GM19351 (cell line): ENCODE data around the gene ELOVL5.
"Not testable (repeated sequence)": the region's sequence is repeated elsewhere in the genome, so short reads cannot be mapped to it uniquely, and the experiment has no call there.

ENCODE experiments used
- ATAC-seq: cut with Tn5 transposase; IDR thresholded peaks from one replicate; pipeline ENCODE4 v1.9.1; 2021; ENCODE audit warnings: mild to moderate bottlenecking, moderate library complexity; ENCODE audit not compliant: unreplicated experiment

Gene ELOVL5

GRCh38 chr6:53331678-53332077 is 17.1 kb downstream of the ELOVL5 start:
- ATAC-seq: no peak

DNA sequence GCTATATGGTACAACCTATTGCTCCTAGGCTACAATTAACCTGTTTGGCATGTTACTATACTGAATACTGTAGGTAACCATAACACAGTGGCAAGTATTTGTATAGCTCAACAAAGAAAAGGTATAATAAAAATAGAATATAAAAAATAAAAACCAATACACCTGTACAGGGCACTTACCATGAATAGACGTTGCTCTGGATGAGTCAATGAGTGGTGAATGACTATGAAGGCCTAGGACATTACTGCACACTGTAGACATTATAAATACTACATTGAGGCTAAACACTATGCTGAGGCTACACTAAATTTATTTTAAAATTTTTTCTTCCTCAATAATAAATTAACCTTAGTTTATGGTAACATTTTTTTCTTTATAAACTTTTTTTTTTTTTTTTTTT is 18.6 kb downstream of the ELOVL5 start:
- no peak for ATAC-seq

DNA sequence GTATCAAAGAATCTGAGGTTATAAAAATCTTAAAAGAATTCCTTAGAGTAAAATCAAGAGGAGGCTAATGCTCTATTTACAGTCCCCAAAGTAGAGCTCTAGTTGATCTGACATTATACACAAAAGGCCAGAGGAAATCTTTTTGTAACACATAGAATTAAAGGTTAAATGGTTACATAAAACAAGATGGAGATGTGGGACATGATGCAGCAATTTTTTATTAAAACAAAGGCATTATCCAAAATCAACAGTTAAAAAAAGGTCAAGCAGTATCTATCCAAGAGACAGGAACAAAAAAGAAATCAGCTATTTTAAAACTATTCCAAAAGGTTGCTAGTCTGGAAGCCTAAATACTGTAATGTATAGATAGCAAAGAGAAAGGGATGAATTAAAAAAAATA is 20.4 kb downstream of the ELOVL5 start:
- no peak for ATAC-seq

DNA sequence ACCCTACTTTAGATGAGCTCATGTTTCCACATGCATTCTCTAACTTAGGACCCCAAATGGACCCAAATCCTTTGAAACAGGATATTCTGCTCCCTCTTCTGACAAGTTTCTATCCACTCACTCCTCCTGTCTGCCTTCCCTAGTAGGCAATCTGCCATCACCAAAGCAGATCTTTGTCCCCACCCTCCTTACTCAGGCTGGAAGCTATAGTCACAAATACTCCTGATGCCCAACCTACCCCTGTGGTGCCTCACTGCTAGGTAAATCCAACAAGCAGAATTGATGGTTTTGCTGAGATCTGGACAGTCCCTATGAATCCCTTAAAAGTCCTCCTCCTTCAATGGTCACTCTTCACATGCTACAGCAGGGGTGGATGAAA is 21.7 kb downstream of the ELOVL5 start:
- no peak for ATAC-seq

DNA sequence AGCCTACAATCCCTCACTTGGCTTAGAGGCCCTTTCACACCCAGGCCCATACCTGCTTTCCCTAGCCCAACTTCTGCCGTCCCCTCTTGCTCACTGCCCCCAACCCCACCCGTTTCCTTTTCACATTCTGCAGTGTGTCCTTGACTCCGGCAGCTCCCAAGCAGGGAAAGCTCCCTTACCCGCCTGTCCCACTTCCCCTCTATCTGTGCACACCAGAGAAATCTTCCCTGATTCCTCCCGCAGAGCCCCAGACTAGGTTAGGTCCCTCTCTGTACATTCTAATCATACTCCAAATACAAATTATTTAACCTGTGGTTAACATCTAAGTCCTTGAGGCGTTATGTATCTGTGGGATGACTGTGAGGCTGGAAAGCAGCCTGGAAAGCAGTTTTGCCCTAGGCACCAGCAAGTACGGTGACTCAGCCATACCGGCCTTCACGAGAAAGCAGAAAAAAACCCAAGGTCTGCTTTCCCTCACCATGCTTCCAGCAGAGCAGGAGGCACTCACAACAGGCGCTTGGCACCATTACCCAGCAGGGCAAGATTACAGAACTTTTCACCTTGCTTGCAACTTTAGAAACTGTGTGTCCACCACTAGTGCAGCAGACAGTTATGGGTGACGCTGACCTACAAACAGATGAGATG is 22.3 kb downstream of the ELOVL5 start:
- no peak for ATAC-seq

DNA sequence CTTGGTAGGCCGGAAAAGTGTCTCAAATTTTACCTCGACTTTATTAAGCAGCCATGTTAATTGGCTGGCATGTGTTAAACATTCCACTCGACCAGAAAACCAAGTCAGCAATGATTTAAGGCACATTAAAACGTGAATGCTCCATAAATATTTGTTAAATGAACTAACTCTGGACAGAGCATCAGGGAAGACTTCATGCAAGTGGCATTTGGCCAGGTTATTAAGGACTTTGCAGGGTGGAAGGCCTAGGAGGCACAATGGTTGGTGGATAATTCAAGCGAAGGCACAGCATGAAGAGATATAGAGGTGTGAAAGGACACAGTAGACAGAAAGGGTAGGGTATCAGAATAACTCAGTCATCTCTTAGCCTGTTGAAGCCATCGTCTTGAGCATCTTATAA is 23.0 kb downstream of the ELOVL5 start:
- no peak for ATAC-seq

DNA sequence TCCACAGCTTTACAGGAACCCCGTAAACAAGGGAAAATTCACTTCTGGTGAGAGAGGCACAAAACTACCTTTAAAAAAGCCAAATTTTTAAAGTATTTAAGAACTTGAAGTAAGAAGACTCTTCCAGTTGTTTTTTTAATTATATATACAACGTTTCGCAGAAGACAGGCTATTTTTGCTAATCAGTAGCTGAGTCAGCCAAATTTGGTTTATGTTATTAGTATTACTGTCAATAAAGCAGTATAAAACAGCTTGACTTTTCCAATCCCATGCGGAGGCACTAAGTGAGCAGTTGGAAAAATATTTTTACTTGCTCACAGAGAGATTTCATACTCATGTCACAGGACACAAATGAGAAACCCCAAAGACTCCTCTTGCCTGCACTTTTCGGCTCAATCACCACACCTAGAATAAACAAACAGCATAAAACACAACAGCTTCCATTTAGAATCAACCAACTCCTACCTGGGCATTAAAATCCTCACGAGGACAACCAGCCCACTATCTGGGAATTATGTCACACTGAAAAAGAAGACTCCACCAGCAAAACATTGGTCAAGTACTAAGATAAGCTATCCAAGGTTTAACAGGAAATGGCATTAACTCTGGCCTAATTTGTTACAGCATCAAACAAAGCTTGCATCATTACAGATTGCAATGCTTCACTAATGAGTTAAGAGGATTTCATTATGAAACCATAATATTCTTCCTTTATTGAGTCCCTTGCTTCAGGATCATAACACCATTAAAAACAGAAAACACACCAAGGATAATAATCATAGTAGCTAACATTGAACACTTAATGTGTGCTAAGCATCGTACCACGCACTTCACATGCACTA is 26.3 kb downstream of the ELOVL5 start:
- no peak for ATAC-seq

DNA sequence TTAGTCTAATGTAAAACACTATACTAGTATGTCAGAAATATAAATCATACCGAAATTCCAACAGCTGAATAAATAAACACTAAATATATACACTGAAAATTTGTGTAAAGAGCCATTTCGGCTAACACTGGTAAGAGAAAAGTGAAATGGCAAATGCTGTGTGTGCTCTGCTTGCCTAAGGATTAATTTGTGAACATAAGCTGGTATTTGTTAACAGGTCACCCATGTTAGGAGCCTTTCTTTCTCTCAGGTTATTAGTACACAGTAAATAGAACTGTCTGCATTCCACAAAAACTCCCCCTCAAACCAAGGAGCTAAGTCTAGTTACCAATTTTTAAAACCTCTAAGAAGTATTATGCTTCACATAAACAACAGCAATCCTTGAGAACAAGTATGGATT is 27.0 kb downstream of the ELOVL5 start:
- ATAC-seq: no peak

DNA sequence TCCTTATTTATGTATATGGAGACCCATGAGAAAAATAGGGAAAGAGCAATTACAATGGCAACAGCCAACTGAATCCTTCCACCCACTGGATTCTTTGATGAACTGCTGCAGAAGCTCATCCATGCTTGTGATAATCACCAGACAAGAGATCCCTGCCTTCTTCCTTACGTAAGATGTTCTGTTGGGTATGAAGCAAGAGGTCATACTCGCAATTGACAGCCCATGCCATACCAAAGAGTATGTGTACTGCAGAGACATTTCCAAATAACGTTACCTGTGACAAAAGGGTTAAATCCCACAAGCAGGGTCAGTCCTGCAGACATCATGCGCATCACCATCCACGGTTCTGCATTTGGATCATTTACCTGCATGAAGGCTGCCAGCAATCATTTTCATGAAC is 27.8 kb downstream of the ELOVL5 start:
- no peak for ATAC-seq

DNA sequence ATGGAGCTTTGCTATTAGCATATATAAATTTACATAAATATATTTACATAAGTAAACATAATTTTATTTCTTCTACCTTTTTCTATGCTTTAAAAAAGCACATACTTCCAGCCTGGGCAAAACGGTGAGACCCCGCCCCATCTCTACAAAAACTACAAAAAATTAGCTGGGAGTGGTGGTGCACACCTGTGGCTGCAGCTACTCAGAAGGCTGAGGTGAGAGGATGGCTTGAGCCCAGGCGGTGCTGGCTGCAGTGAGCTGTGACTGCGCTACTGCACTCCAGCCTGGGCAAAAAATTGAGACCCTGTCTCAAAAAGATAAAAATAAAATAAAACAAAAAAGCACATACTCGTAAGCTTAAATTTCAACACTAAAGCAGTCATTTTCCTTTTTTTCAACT is 30.3 kb downstream of the ELOVL5 start:
- ATAC-seq: no peak

DNA sequence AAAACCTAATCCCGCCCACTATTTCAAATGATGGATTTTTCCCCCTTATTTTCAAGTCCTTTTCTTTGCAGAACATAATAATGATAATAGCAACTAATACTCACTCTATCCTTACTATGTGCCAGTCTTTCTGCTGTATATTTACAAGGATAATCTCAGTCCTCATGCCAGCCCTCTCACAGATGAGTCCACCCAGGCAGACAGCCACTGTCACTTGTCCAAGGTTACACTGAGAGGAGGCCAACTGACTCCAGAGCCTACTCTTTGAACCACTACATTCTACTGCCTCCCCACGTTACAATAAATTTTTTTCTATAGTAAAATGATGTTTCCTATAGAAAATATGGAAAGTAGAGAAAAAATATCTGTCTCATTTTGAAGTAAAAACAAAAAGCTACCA is 30.9 kb downstream of the ELOVL5 start:
- ATAC-seq: no peak

DNA sequence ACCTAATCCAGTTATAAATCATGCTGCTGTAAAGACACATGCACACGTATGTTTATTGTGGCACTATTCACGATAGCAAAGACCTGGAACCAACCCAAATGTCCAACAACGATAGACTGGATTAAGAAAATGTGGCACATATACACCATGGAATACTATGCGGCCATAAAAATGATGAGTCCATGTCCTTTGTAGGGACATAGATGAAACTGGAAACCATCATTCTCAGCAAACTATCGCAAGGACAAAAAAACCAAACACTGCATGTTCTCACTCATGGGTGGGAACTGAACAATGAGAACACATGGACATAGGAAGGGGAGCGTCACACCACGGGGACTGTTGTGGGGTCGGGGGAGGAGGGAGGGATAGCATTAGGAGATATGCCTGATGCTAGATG is 31.5 kb downstream of the ELOVL5 start:
- ATAC-seq: not testable (repeated sequence)

DNA sequence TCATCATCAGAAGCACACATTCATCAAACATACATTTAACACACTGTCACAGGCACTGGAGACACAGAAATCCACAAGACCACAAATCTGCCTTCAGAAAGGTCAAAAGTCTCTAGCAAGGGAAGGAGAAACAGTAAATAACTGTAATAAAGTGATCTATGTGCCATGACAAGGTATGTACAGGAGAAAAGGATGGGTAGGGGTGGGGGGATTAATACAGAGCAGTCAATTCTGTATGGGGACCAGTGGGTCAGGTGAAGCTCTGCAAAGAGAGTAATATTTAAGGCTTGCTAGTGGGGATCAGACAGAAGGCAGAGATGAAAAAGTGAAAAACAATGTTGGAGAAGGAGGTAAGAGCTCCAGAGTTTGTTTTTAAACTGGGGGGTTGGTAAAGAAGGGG is 32.6 kb downstream of the ELOVL5 start:
- no peak for ATAC-seq

- no peak for ATAC-seq
Observed at GRCh38 chr6:53315086-53315724, 33.5 kb downstream of the ELOVL5 start.

GRCh38 chr6:53313784-53314400 is 34.9 kb downstream of the ELOVL5 start:
- no peak for ATAC-seq

DNA sequence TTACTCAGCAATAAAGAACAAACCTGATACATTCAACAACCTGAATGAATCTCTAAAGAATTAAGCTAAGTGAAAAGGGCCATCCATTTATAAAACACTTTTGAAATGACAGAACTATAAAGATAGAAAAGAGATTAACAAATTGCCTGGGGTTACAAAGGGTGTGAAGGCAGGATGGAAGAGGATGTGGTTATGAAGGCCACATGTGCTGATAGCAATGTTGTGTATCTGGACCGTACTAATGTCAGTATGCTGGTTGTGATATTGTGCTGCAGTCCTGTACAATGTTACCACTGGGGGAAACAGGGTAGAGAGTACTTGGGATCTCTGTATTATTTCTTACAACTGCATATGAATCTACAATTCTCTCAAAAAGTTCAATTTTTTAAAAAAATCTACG is 36.4 kb downstream of the ELOVL5 start:
- ATAC-seq: peak; percentile 46

- ATAC-seq: no peak
Observed at GRCh38 chr6:53311586-53311935, 37.2 kb downstream of the ELOVL5 start.

- ATAC-seq: no peak
Observed at GRCh38 chr6:53310771-53311585, 37.8 kb downstream of the ELOVL5 start.

DNA sequence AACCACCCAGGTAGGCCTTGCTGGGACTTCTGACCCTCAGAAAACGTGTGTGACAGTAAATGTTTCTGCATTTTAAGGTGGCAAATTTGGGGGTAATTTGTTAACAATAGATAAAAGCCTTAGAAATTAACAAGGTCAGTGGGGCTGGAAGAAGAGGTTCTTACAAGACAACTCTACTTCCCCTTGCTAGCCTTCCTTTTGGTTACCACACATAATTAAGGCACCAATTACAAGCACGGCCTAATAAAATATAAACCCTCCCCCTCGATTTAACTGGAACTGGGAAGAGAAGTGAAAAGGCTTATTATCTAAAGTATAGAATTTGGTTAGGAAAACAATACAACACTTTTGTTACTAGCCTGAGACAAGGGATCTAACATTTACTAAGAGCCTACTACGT is 38.8 kb downstream of the ELOVL5 start:
- ATAC-seq: peak; percentile 12

DNA sequence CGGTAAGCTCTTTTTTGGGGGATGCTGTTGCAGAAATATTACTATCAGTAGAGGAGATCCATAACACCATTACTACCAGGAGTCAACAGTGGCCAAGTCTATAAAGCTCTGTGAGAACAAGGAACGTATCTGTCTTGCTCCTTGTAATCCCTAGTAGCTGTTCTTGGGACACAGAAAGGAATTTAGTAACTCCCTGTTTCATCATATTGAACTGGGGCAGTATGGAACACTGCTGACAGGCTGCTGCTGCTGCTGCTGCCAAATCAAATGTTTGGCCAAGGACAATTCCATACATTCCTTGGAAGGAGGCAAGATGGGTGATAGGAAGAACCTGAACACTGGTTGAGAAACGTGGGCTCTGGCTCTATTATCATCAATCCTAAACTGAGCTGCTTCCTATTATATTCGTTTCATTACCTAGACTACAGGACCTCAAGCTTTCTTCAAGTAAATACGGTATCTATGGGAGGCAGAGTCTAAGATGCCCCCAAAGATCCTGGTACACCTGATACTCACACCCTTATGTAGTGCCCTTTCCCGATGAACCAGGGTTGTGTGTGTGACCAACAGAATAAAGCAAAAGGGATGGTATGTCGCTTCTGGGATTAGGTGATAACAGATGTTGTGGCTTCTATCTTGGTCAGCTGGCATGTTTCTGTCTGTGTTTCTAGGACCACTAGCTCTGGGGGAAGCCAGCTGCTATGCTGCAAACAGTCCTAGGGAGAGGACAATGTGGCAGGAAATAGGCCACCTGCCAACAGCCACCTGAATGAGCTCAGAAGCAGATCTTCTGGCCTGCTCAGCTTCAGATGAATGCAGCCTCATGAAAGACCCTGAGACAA is 39.5 kb downstream of the ELOVL5 start:
- ATAC-seq: peak; percentile 57
